22Rv1 (cell line): Measurements from ENCODE around the gene TSHZ1.

ENCODE experiments used
- CTCF ChIP-seq: fragments of 450-650 bp; IDR thresholded peaks from 2 replicates; pipeline ENCODE4 v1.5.1; 2017; ENCODE audit warnings: mild to moderate bottlenecking
- ZFX ChIP-seq: fragments of 450-650 bp; IDR thresholded peaks from 2 replicates; pipeline ENCODE4 v1.6.1; 2017; ENCODE audit warnings: antibody characterized with exemption, borderline replicate concordance

- no peak for TF ChIP-seq CTCF
- no peak for TF ChIP-seq ZFX
Observed at GRCh38 chr18:75211002-75211621, 515 bp downstream of the TSHZ1 start.
